GM18507 (cell line): ENCODE data around the gene FOXG1.

Source experiments
- DNase-seq: peaks from one replicate; pipeline ENCODE4 v3.0.0; 2011; ENCODE audit warnings: low read depth; ENCODE audit not compliant: insufficient read length; ENCODE audit errors: extremely low spot score
- FAIRE-seq: peaks from 2 replicates; lab custom pipeline; 2011; peaks lifted over from hg19 to GRCh38; lab: Jason Lieb, UNC

FOXG1 gene

DNA sequence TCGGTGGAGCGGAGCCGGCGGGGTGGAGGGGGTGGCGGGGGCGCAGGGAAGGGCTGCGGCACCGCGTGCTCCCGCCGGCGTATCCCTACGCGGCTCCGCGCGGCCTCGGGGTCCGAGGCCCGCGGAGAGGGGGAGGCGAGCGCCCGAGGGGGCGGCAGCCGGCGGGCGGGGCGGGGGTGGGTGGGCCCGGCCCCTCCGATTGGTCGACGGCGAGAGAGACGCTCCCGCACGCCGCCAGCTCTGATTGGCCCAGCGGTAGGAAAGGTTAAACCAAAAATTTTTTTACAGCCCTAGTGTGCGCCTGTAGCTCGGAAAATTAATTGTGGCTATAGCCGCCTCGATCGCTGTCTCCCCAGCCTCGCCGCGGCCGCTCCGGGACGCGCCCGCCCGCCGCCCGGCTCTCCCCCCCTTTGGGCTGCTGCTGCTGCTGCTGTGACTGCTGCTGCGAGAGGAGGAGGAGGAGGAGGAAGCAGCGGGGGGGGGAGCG lies at the start of gene FOXG1:
TSS of gene FOXG1 (plus strand) at position 319 of the 487 bp plus-strand sequence. CDS start 493 bp downstream, outside the sequence.
- FAIRE-seq (no peak), DNase-seq (no peak)

DNA sequence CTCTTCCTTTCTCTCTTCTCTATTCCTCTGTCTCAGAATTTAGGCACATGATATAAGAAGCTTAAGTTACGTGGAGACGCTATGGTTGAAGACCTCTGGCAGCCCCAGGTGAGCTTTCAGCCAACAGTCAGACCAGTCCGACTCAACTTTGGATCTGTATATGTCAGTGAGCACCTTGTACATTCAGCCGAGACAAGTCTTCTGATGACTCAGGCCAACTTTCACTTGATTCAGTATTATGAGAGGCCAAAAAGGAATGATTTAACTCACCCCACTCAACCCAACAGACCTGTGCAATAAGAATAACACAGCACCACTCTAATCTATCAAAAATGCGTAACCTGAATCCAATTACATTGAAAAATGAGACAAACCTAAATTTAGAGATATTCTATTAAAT lies 47.5 kb upstream of the FOXG1 start:
- DNase-seq (no peak), FAIRE-seq (no peak)

DNA sequence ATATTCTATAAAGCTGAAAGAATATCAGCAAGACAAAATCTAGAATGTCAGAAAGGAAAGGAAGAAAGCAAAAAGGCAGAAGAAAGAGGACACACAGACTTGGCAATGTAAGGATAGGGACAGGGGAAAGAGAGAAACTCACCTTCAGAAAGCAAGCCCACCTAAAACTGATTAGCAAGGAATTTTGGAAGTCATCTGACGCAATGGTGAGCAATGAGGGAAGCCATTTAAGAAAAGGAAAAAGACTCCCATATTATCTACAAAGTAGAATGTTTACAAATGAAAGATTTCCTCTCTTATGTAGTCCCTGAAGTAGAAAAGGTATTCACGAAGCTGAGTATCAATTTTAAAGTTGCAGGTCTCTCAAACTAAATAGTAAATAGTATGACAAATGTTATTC lies 35.2 kb upstream of the FOXG1 start:
- no peak for DNase-seq
- FAIRE-seq = no peak

DNA sequence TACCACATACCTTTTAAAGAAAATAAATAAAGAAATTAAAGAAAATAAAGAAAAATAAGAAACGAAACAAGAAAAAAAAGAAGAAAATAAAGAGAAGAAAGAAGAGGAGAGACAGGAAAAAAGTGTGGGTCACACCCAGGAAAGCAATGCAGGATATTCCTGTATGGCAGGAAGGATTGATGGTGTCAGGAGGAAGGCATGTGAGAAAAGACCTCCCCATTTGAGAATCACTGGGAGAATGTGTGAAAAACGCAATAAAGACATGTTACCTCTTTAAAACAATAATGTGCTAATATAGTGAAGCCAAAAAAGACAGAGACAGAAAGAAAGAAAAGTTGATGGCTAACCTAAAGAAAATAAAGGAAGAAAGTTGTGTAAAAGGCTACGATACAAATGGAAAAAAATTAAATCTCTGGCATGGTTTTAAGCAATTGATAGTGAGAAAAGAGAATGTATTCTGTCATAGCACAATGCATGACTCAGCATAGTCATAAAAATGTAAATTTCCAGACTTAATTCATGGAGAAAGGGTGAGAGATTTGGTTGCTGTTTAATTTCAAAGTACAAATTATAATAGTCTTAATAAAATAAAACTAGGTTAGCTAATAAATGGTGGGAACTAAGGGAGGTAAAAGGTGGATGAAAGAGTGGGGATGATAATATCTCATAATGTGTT lies 24.3 kb upstream of the FOXG1 start:
- no peak for DNase-seq
- FAIRE-seq = no peak

DNA sequence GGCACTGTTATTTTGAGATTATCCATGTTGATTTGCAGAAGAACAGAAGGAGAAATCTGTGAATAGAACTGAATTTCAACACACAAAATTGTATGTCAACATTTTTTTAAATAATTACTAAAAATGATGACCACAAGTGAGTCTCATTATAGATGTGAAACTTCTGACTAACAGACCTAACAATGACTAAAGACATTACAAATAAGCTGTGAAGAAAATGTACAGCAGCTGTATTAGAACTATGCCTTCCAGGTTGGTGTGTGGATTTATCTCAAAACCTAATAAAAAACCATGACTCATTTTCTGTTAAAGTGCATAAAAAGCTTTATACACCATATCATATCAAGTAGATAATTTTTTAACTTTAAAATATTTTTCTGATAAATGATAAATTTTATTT lies 22.5 kb upstream of the FOXG1 start:
- no peak for DNase-seq
- no peak for FAIRE-seq

DNA sequence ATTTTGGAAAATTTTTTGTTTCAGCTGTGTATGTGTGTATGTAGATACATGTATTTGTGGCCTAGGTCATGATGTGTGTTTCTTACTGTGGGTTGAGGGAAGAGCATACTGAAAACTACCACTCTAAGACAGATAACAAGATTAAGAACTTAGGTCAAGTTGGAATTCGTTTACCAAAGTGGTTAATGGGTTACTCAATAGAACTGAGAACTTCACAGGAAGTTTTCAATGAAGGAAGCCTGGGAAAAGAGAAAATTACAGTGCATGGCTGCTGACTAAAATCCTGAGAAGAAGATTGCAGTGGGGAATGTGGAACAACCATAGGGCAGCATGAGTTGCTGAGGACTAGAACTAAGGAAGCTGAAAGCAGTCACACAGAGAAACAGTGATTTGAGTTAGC lies 21.4 kb upstream of the FOXG1 start:
- DNase-seq = no peak
- no peak for FAIRE-seq

DNA sequence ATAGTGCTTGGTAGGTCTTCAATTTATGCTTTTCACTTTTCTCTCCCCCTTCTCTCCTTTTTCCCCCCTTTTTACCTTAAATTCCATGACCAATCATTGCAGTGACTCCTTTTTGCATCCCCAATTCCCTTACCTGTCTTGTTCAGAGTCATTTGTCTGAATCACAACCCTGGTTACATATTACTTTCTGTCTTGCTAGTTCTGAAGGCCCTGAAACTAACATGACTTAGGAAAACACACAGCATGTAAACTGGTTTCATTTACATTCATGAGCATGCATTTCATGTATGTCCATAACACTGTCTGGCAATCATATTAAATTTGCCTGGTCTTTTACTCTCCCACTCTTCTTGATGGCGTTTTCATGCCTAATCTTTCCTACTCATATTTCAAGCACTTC lies 20.3 kb upstream of the FOXG1 start:
- no peak for FAIRE-seq

DNA sequence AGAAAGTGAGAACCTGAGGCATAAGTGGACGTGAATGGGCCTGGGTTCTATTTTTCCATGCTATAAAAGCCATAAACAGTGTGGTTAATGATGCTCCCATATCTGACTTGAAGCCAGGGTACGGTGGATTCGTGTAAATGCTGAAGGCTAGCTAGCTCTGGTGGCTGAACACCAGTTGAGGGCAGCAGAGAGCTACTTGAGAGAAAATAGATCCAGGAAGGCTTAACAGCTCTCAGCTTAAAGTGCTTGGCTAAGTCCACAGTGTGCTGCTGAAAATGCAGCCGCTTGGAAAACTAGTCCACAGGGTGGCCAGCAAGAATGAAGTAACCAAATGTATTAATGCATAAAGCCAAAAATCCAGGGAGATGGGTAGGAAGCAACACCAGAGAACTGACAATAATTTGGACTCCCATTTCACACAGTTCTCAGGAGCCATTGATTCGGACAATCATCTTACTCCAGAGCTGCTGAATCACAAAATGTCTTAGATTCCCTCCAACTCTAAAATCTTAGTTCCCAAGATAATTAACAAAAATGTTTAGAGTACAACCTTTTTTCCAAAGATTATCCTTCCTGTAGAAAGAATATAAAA lies 15.0 kb upstream of the FOXG1 start:
- DNase-seq (no peak), FAIRE-seq (peak; percentile 56)

More for the DNA sequence above, 20.3 kb upstream of the FOXG1 start:
- DNase-seq = no peak

DNA sequence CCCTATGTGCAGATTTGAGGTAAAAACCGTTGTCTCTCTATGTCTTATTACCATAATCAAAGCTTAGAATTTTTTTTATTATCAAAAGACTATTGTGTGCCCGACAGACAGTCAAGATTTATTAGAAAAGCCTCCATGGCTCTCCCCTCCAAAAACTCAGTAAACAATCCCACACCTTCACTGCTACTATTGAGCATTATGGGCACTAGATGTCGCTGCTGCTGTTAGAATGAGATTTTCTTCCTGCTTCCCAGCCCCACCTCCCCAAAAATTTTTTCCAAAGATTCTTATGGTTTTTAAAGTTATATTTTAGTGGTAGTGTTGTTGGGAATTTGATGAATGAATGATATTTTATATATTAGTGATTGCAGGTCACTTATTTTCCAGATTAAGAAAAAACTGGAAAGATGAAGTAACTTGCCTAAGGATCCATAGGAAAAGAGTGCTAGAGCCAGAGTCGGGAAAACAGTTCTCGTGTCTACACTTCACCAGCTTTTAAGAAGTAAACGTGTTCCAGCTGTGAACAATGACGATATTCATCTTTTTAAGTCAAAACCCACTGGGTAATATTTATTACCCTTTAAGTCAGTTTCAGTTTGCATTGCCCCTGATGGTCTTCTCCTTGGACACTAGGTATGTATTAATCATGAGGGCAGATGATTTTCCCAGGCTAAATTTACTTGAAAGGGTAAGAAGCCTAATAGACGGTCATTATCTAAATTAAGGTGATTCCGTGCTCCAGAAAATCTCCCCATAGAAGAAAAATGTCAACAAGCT lies 12.2 kb upstream of the FOXG1 start:
- no peak for DNase-seq
- FAIRE-seq = peak; percentile 77

DNA sequence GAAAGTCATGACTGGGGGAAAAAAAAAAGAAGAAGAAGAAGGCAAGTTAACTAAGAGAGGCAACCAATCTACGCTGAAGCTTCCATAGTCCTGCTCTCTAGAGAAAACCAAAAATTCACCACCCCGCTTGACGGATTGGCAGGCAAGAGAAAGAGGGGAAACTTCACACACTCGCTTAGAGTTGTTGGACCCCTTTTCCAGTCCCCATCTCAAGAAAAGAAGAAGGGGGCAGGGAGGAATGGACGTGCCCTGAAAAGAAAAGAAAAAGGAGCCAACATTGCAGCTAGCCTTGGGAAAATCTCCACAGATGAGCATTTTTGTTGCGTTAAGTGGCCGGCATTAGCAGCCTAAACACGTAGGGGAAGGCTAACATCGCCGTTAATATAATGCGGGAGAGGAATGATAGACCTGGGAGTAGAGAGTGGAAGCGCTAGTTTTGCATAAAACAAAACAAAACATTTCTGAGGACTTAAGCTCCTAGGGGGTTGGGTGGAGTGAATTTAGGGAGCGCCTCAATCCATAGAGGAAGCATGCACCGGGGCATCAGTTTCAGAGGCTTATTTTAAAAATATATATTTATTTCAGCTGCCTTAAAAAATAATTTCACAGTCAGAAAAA lies 11.3 kb upstream of the FOXG1 start:
- FAIRE-seq (no peak), DNase-seq (no peak)

DNA sequence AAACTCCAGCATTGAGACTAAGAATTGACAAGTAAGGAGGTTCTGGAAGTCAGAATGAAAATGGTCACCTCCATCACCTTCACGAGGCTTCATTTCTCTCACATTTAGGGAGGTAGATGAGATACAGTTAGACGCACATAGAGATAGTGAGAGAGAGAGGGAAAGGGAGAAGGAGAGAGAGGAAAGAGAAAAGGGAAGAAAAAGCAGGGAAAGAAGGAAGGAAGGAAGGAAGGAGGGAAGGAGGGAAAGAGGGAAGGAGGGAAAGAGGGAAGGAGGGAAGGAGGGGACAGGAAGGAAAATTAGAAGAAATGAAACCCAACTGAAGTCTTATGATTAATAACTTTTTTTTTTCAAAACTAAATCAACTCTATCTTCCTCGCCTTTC lies 10.7 kb upstream of the FOXG1 start:
- no peak for FAIRE-seq
- DNase-seq = no peak

DNA sequence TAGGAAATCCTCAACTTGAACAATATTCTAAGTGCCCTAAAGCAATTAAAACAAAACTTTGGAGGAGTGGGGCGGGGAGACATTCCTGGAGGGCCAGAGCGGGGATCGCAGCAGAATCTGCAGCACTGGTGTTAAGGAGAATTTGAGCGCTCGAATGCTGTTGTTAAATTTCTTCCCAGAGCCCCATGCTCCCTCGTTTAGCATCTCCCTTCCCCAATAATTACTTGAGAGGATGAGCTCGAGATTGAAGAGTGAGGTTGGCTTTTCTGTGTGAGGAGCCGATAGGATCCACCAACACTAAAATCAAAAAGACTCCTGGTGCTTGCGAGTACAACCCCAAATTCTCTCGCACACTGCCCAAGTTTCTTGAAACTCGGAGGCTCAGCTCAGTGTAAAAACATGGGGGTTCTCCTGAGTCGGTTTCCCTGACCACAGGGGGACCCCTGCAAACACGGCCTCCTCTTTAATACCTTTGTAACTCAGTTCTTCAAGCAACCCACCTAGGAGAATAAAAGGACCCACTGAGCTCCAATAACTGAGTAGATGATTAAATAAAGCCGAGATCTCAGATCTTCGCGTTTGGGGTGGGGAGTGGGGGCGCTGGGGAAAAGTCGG lies 10.2 kb upstream of the FOXG1 start:
- no peak for FAIRE-seq
- no peak for DNase-seq

DNA sequence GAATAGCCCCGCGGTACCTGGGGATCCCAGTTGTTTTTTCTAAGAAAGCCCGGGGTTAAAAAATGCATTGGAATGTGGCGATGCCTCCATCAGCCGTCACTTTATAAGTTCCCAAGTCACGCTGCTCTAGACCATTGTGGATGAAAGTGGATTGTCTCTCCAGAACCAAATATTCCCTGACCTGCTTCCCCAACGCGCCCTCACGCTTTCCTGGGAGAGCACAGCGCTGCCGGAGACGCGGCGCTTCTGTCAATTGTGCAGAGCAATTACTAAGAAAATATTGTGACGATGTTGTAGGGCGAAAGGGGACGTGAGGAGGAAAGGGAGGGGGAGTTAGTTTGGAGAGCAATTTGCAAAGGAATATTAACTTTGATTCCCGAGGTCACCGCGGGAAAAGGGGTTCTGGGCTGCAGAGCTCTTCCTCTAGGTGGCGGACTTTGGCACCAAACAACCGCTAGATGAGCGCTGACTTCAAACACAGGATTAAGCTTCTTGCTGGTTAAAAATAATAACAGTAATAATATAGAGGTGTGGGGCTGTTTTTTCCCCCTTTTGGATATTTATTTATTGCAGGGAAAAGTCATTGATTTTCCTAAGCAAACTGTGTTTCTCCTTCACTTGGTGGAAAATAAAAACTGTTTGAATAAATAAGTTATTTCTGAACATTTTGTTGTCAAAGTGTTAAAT lies 9.6 kb upstream of the FOXG1 start:
- DNase-seq (no peak), FAIRE-seq (no peak)

DNA sequence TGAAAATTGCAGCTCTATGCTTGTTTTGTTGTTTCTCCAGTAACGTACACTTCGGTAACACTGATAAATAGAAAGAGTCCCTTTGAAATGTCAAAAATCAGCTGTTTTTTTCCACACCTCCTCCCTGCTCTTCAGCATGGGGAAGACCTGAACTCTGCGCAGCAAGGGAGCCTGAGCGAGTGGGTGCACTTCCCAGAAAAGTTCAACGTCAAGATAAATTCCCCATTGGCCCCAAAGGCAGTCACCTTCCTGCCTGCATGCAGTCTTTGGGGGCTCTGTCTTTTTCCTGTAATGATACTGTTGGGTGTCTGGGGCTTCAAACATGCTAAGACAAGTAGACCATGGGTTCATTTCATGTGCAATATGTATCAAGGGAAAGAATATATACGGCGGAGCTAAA lies 8.8 kb upstream of the FOXG1 start:
- DNase-seq = no peak
- no peak for FAIRE-seq

DNA sequence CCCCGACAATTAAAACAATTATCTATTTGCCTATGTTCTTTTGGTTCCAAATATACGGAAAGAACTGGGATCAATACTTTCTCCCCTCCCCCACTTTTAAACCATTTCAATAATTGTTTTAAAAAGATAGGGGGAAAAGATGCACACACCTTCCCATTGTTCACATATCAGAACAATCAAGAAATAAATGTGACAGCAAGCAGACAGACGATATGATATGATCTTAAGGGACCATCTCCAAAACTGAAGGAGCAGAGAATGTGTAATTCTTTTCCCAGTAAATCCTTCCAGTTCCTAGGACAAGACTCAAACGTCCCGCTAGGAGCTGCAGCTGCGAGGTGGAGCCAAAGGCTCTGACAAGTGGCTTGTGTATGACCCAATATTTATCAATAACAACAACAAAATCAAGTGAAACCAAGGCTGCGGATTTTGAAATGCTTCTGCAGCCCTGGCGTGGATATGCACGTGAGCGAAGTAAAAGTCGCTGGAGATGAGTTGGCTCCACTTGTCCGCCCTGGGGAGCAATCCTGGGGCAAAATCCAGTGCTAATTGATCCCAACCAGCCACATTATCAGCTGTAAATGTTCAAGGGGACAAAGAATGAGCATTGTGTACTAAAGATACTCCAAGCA lies 8.2 kb upstream of the FOXG1 start:
- no peak for FAIRE-seq
- no peak for DNase-seq

DNA sequence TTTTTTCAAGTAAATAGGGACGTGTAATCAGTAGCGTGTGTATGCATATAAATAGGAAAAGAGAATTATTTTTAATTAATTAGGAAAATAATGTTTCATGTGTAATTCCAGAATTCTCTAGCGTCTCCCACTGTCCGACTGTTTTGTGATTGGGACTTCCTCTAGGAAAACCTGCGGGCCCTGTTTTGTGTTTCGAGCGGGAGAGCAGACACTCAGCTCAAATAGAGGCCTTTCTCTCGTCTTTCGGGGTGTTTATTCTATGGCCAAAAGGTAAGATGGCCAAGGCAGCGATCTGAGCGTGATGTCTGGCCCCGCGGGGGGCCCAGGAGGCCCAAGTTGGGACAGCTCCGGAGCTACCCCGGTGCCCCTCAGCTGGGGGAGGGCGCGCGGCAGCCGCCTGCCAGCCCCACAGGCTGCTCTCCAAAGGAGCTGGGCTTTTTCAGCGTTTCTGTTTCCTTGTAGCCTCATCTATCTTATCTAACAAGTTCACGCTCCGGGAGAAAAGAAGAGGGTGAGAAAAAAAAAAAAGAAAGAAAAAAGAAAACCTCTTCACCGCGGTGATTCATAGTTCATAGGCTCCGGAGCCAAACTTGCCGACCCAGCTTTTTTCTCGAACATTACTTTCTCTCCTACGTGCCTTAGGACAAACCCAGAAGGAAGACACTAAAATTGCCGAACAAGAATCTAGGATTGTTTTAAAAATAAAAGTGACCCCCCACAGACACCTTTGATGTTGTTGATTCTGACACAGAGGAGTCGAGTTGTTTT lies 7.5 kb upstream of the FOXG1 start:
- FAIRE-seq = no peak
- no peak for DNase-seq

DNA sequence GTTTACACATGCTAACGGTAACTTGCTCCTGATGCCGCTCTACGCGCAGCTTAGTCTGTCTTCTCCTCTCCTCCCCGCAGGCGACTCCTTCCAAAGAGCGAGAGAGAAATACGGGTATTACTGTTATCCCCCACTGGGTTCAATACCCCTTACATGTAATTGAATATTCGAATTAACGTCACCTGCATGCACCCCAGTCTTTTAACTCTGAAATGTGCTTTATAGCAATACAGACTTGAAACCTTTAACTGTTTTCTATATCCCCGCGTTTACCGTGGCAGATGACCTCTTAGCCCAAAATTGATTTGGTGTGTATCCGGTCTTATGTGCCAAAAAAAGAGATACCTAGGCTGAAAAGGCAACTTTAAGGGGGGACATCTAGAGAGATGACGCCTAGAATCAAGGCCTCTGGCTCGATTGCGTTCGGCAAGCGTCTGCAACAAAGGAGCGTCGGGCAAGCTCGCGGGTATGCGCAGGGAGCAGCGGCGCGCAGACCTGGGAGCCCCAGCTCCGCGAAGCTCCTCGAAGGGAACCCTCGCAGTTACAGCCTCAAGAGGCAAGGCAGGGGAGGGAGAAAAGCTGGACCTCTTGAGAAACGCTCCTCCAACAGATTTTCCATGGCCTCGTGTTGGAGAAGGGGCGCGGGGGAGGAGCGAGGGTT lies 6.8 kb upstream of the FOXG1 start:
- FAIRE-seq (no peak), DNase-seq (no peak)
